ENCODE measurements around the gene TMEM185B. TPM values are rescaled to one million over a fixed set of nuclear protein-coding genes. Genes with fewer than 3 reads are reported as not detected.
"Not testable (repeated sequence)": the region's sequence is repeated elsewhere in the genome, so short reads cannot be mapped to it uniquely, and the experiment has no call there.

The TMEM185B gene
- total RNA-seq, 2 experiments from 2014 or later = 25.6 to 25.8 TPM

DNA sequence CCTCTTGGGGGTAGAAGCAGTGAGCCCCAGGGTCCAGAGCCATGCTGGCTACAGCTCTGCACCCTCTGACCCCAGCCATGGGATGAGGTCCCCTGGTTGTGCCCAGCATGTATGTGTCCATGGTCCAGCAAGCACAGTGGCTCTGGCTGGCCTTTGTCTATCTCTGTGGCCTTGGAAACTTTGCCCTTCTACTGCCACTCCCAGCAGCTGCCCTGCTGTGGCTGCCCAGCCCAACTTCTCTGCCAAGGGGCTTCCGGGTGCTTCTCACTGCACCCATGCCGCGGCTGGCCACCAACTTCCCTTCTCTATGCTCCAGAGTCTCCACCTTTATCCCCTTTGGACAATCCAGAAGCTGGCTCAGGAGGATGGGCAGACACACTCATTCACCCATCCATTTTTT is 18.8 kb downstream of the TMEM185B start:
- H3K4me3 Mint-ChIP-seq = no peak overlapping the region
- H3K36me3 Mint-ChIP-seq (ENCODE audit: low read depth) = peaks cover 7% of the 10 kb centered on the region
- ATAC-seq (peak; percentile 12), DNase-seq (no peak)
- ChIA-PET CTCF (interaction anchor here (1.5 to 2.1 kb wide), 3 partner anchors 10 to 109 kb away, joined by 4 to 8 read pairs (median 4); no protein-coding TSS in a partner anchor), POLR2A (no interaction called here)
- no peak overlapping the region for H3K27ac Mint-ChIP-seq
- H3K27me3 Mint-ChIP-seq (ENCODE audit: low read depth) = no peaks in the 10 kb centered on the region
- peaks cover 2% of the 10 kb centered on the region for H3K9me3 Mint-ChIP-seq (ENCODE audit: insufficient read depth)
- peaks cover 11% of the 10 kb centered on the region for H3K4me1 Mint-ChIP-seq (ENCODE audit: low read depth)

- Mint-ChIP-seq H3K4me1 (ENCODE audit: low read depth) (peaks cover 11% of the 10 kb centered on the region), H3K27ac (no peak overlapping the region), H3K4me3 (no peak overlapping the region), H3K9me3 (ENCODE audit: insufficient read depth) (peaks cover 6% of the 10 kb centered on the region), H3K36me3 (ENCODE audit: low read depth) (peaks cover 9% of the 10 kb centered on the region), H3K27me3 (ENCODE audit: low read depth) (no peaks in the 10 kb centered on the region)
- ATAC-seq (peak; percentile 17), DNase-seq (no peak)
- POLR2A ChIA-PET = no interaction called here
- CTCF ChIA-PET = interaction anchor here (1.5 to 2.1 kb wide), 3 partner anchors 10 to 109 kb away, joined by 4 to 8 read pairs (median 4); no protein-coding TSS in a partner anchor
Observed at GRCh38 chr2:120204022-120204405, 19.2 kb downstream of the TMEM185B start.

- no peak for ATAC-seq
- Mint-ChIP-seq H3K4me3 (no peak overlapping the region), H3K36me3 (ENCODE audit: low read depth) (peaks cover 12% of the 10 kb centered on the region), H3K4me1 (ENCODE audit: low read depth) (peaks cover 11% of the 10 kb centered on the region), H3K27me3 (ENCODE audit: low read depth) (no peaks in the 10 kb centered on the region), H3K9me3 (ENCODE audit: insufficient read depth) (peaks cover 8% of the 10 kb centered on the region), H3K27ac (no peak overlapping the region)
- ChIA-PET CTCF (interaction anchor here (2.0 to 2.1 kb wide), 3 partner anchors 27 to 110 kb away, joined by 4 to 8 read pairs (median 5); no protein-coding TSS in a partner anchor), POLR2A (no interaction called here)
- DNase-seq = peak; percentile 18
Observed at GRCh38 chr2:120203251-120204021, 19.8 kb downstream of the TMEM185B start.

- CTCF ChIA-PET = interaction anchor here (1.1 to 1.4 kb wide), 3 partner anchors 23 to 113 kb away, joined by 3 to 5 read pairs (median 3); no protein-coding TSS in a partner anchor
- not testable (repeated sequence) for ATAC-seq
Observed at GRCh38 chr2:120199817-120200459, 23.3 kb downstream of the TMEM185B start.

GRCh38 chr2:120195553-120195952 is 27.6 kb downstream of the TMEM185B start:
- no peak overlapping the region for H3K27ac Mint-ChIP-seq
- ATAC-seq (no peak), DNase-seq (no peak)
- H3K27me3 Mint-ChIP-seq (ENCODE audit: low read depth) = peaks cover 3% of the 10 kb centered on the region
- CTCF ChIA-PET = interaction anchor here (1.0 to 2.7 kb wide), 3 partner anchors 19 to 118 kb away, joined by 3 to 6 read pairs (median 4); no protein-coding TSS in a partner anchor
- POLR2A ChIA-PET = interaction anchor here (1.3 kb wide), 1 partner anchor 19 kb away, joined by 4 read pairs; no protein-coding TSS in a partner anchor
- H3K36me3 Mint-ChIP-seq (ENCODE audit: low read depth) = peaks cover 37% of the 10 kb centered on the region
- H3K4me3 Mint-ChIP-seq = no peak overlapping the region
- H3K9me3 Mint-ChIP-seq (ENCODE audit: insufficient read depth) = peaks cover 18% of the 10 kb centered on the region
- no peaks in the 10 kb centered on the region for H3K4me1 Mint-ChIP-seq (ENCODE audit: low read depth)

More at GRCh38 chr2:120199817-120200459, 23.3 kb downstream of the TMEM185B start:
- DNase-seq; H3K27ac Mint-ChIP-seq; H3K4me3 Mint-ChIP-seq; H3K4me1 Mint-ChIP-seq (ENCODE audit: low read depth); H3K27me3 Mint-ChIP-seq (ENCODE audit: low read depth): not testable (repeated sequence)
- Mint-ChIP-seq H3K9me3 (ENCODE audit: insufficient read depth) (peaks cover 13% of the 10 kb centered on the region), H3K36me3 (ENCODE audit: low read depth) (peaks cover 21% of the 10 kb centered on the region)
- POLR2A ChIA-PET = interaction anchor here (0.7 to 0.9 kb wide), 2 partner anchors 114 to 489 kb away, joined by 3 to 4 read pairs; no protein-coding TSS in a partner anchor

DNA sequence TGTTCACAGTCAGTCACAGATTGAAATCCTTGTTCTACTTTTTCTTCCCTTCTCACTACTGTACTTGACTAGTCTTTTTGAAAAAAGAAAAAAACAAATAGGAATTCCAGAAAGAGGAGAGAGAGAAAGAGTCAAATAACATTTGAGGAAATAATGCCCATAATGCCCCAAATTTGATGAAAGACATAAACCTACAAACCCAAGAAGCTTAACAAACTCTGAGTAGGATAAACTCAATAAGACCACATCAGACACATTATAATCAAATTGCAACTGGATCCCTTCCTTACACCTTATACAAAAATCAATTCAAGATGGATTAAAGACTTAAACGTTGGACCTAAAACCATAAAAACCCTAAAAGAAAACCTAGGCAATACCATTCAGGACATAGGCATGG is 30.9 kb downstream of the TMEM185B start:
- ChIA-PET CTCF (no interaction called here), POLR2A (no interaction called here)
- no peak overlapping the region for H3K4me3 Mint-ChIP-seq

DNA sequence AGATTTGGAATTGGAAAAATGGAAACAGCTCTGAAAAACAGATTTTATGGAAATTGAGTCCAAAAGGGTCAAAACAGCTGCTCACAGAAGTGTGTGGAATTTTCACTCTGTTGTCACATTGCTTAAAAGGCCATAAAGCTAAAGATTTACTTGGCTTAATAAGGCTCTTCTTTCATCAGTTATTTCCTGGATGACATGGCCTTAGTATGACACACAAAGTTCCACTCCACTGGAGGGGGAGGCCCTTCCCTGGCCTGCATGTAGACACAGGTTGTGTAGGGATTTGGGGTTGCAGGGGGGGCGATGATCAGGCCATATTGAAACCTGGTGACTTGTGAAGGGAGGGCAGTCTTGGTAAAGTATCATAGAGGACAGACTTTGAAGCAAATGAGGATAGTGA is 34.0 kb downstream of the TMEM185B start:
- Mint-ChIP-seq H3K9me3 (ENCODE audit: insufficient read depth) (peaks cover 6% of the 10 kb centered on the region), H3K4me1 (ENCODE audit: low read depth) (peaks cover 7% of the 10 kb centered on the region), H3K27ac (no peak overlapping the region), H3K36me3 (ENCODE audit: low read depth) (peaks cover 23% of the 10 kb centered on the region), H3K27me3 (ENCODE audit: low read depth) (peaks cover 5% of the 10 kb centered on the region), H3K4me3 (no peak overlapping the region)
- ChIA-PET POLR2A (no interaction called here), CTCF (interaction anchor here (1.2 to 1.3 kb wide), 2 partner anchors 13 to 14 kb away, joined by 3 to 4 read pairs; no protein-coding TSS in a partner anchor)
- ATAC-seq (no peak), DNase-seq (no peak)

More for the DNA sequence above, 30.9 kb downstream of the TMEM185B start:
- Mint-ChIP-seq H3K9me3 (ENCODE audit: insufficient read depth) (peaks cover 6% of the 10 kb centered on the region), H3K27me3 (ENCODE audit: low read depth) (peaks cover 5% of the 10 kb centered on the region), H3K27ac (no peak overlapping the region), H3K4me1 (ENCODE audit: low read depth) (no peaks in the 10 kb centered on the region), H3K36me3 (ENCODE audit: low read depth) (peaks cover 29% of the 10 kb centered on the region)
- no peak for ATAC-seq
- DNase-seq = no peak

DNA sequence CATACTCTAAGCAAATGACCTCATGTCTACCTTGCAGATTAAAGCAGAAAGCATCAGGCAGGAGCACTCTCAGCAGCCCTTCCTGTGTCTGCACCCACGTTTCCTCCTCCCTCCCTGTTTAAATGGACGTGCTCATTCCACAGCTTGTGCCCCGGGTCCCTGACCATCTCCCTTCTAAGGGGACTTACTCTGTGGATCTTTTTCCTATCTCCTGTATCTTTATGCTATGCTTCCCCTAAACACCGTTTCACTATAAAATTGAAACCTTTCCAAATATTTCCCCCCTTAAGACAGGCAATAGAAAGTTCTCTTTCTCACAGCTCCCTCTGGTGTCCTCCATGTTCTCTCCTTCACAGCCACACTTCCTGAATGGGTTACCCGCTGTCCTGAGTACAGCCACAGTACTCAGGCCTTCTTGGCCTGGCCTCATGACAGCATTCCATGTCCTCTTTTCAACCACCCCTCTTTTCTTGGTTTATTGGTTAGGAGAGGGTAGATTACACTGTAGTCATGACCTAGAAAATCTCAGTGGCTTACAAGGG is 41.1 kb downstream of the TMEM185B start:
- Mint-ChIP-seq H3K27me3 (ENCODE audit: low read depth) (no peaks in the 10 kb centered on the region), H3K9me3 (ENCODE audit: insufficient read depth) (no peaks in the 10 kb centered on the region), H3K4me1 (ENCODE audit: low read depth) (peaks cover 57% of the 10 kb centered on the region), H3K4me3 (peak overlapping the region; percentile 11), H3K27ac (peak overlapping the region; percentile 75), H3K36me3 (ENCODE audit: low read depth) (peaks cover 28% of the 10 kb centered on the region)
- ChIA-PET POLR2A (no interaction called here), CTCF (interaction anchor here (0.6 to 2.0 kb wide), 3 partner anchors 45 to 479 kb away, joined by 3 to 8 read pairs (median 4); no protein-coding TSS in a partner anchor)
- DNase-seq (no peak), ATAC-seq (no peak)

GRCh38 chr2:120180066-120180465 is 43.1 kb downstream of the TMEM185B start:
- no peaks in the 10 kb centered on the region for H3K9me3 Mint-ChIP-seq (ENCODE audit: insufficient read depth)
- POLR2A ChIA-PET = no interaction called here
- H3K4me1 Mint-ChIP-seq (ENCODE audit: low read depth) = peaks cover 73% of the 10 kb centered on the region
- DNase-seq (no peak), ATAC-seq (no peak)
- H3K36me3 Mint-ChIP-seq (ENCODE audit: low read depth) = peaks cover 28% of the 10 kb centered on the region
- no peak overlapping the region for H3K4me3 Mint-ChIP-seq
- H3K27me3 Mint-ChIP-seq (ENCODE audit: low read depth) = no peaks in the 10 kb centered on the region
- CTCF ChIA-PET = interaction anchor here (1.2 kb wide), 1 partner anchor 30 kb away, joined by 5 read pairs; no protein-coding TSS in a partner anchor
- H3K27ac Mint-ChIP-seq = no peak overlapping the region

- ChIA-PET CTCF (no interaction called here), POLR2A (no interaction called here)
- DNase-seq (no peak), ATAC-seq (no peak)
- peaks cover 74% of the 10 kb centered on the region for H3K4me1 Mint-ChIP-seq (ENCODE audit: low read depth)
- no peak overlapping the region for H3K27ac Mint-ChIP-seq
- H3K27me3 Mint-ChIP-seq (ENCODE audit: low read depth) = no peaks in the 10 kb centered on the region
- H3K36me3 Mint-ChIP-seq (ENCODE audit: low read depth) = peaks cover 28% of the 10 kb centered on the region
- H3K4me3 Mint-ChIP-seq = no peak overlapping the region
- no peaks in the 10 kb centered on the region for H3K9me3 Mint-ChIP-seq (ENCODE audit: insufficient read depth)
Observed at GRCh38 chr2:120179396-120179795, 43.8 kb downstream of the TMEM185B start.

GRCh38 chr2:120177973-120178372 is 45.2 kb downstream of the TMEM185B start:
- POLR2A ChIA-PET = no interaction called here
- DNase-seq (no peak), ATAC-seq (no peak)
- H3K27ac Mint-ChIP-seq = peak overlapping the region; percentile 98
- H3K27me3 Mint-ChIP-seq (ENCODE audit: low read depth) = no peaks in the 10 kb centered on the region
- no peaks in the 10 kb centered on the region for H3K9me3 Mint-ChIP-seq (ENCODE audit: insufficient read depth)
- CTCF ChIA-PET = interaction anchor here (0.7 to 6.7 kb wide), 10 partner anchors 9 to 475 kb away, joined by 3 to 240 read pairs (median 17); no protein-coding TSS in a partner anchor
- peaks cover 24% of the 10 kb centered on the region for H3K36me3 Mint-ChIP-seq (ENCODE audit: low read depth)
- H3K4me3 Mint-ChIP-seq = peak overlapping the region; percentile 89
- H3K4me1 Mint-ChIP-seq (ENCODE audit: low read depth) = peaks cover 72% of the 10 kb centered on the region

Data from activated CD8-positive, alpha-beta T cell treated with anti-CD3 and anti-CD28 coated beads, Interleukin-2, amount 10 ng/mL, durations not matched to agents 7 days and 5 days (primary cell).